Glomerular visceral epithelial cell (primary cell): ENCODE data around the gene HPCAL1.
"Not testable (repeated sequence)": the region's sequence is repeated elsewhere in the genome, so short reads cannot be mapped to it uniquely, and the experiment has no call there.

Source experiments
- DNase-seq: peaks from one replicate; pipeline ENCODE4 v3.0.0-alpha.2; 2016; ENCODE audit errors: extremely low spot score

The HPCAL1 gene

GRCh38 chr2:10284108-10284870, 18.4 kb upstream of the HPCAL1 start:
- no peak for DNase-seq

GRCh38 chr2:10285191-10285555, 17.5 kb upstream of the HPCAL1 start:
- DNase-seq: no peak

- peak; percentile 84 for DNase-seq
Observed at GRCh38 chr2:10285556-10286198, 17.0 kb upstream of the HPCAL1 start.

- DNase-seq: no peak
Observed at GRCh38 chr2:10286216-10287037, 16.3 kb upstream of the HPCAL1 start.

- no peak for DNase-seq
Observed at GRCh38 chr2:10287761-10288160, 14.9 kb upstream of the HPCAL1 start.

GRCh38 chr2:10288606-10289005, 14.1 kb upstream of the HPCAL1 start:
- no peak for DNase-seq

- no peak for DNase-seq
Observed at GRCh38 chr2:10289352-10289751, 13.4 kb upstream of the HPCAL1 start.

- peak; percentile 84 for DNase-seq
Observed at GRCh38 chr2:10289891-10290290, 12.8 kb upstream of the HPCAL1 start.

GRCh38 chr2:10291376-10291775, 11.3 kb upstream of the HPCAL1 start:
- not testable (repeated sequence) for DNase-seq

- no peak for DNase-seq
Observed at GRCh38 chr2:10292033-10292432, 10.7 kb upstream of the HPCAL1 start.

GRCh38 chr2:10293603-10294002, 9.1 kb upstream of the HPCAL1 start:
- DNase-seq: no peak

GRCh38 chr2:10294077-10294476, 8.6 kb upstream of the HPCAL1 start:
- no peak for DNase-seq

- DNase-seq: not testable (repeated sequence)
Observed at GRCh38 chr2:10295649-10296048, 7.1 kb upstream of the HPCAL1 start.

GRCh38 chr2:10296142-10296541, 6.6 kb upstream of the HPCAL1 start:
- DNase-seq: no peak

GRCh38 chr2:10297191-10297830, 5.4 kb upstream of the HPCAL1 start:
- no peak for DNase-seq

GRCh38 chr2:10297959-10298531, 4.7 kb upstream of the HPCAL1 start:
- DNase-seq: peak; percentile 62

- not testable (repeated sequence) for DNase-seq
Observed at GRCh38 chr2:10298777-10299176, 3.9 kb upstream of the HPCAL1 start.

- DNase-seq: no peak
Observed at GRCh38 chr2:10300328-10300920, 2.3 kb upstream of the HPCAL1 start.

- DNase-seq: no peak
Observed at GRCh38 chr2:10300997-10301940, 1.4 kb upstream of the HPCAL1 start.

- no peak for DNase-seq
Observed at GRCh38 chr2:10301941-10302478, 694 bp upstream of the HPCAL1 start.
